NK-92 (cell line): ENCODE results near the gene PARP2.
"Not testable (repeated sequence)": the region's sequence is repeated elsewhere in the genome, so short reads cannot be mapped to it uniquely, and the experiment has no call there.

Source experiments
- DNase-seq: peaks from one replicate; lab custom pipeline; 2025; ENCODE audit not compliant: unreplicated experiment; lab: John Stamatoyannopoulos, UW

The PARP2 gene

DNA sequence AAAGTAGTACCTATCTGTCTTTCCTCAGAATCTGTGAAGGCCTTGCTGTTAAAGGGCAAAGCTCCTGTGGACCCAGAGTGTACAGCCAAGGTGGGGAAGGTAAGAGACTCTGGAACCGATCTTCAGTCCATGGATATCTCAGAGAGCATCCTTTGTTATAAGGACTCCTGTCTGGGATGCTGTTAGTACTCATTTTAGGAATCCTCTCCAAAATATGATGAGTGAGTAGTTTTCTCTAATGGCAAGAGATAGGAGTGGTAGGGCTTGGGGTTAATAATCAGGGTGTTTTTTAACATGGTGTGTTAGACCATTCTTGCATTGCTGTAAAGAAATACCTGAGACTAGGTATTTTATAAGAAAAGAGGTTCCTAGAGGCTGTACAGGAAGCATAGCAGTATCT, 1.9 kb downstream of the PARP2 start:
- DNase-seq, result no peak

DNA sequence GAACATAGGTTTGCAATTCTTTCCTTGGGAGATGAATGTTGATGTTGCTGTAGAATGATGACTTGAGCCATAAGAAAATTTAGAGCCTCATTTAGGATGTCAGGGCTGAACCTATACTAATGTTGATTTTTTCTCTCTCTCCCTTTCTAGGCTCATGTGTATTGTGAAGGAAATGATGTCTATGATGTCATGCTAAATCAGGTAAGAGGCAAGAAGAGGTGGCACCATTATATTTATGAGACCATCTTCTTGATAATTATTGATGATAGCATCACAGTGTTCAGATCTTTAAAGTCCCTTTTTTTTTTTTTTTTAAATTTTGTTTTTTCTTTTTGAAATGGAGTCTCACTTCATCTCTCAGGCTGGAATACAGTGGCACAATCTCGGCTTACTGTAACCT, 3.3 kb downstream of the PARP2 start:
- DNase-seq, result no peak

DNA sequence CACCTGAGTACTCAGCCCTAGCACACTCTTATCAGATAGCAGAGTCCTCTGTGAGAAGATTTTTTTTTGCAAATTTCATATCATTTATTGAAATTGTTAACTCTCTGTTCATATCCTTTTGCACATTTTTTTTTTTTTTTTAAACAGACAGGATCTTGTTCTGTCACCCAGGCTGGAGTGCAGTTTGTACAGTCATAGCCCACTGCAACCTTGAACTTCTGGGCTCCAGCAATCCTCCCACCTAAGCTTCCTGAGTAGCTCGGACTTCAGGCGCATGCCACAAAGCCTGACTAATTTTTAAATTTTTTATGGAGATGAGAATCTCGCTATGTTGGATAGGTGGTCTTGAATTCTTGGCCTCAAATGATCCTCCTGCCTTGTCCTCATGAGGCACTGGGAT, 4.3 kb downstream of the PARP2 start:
- DNase-seq, result no peak

DNA sequence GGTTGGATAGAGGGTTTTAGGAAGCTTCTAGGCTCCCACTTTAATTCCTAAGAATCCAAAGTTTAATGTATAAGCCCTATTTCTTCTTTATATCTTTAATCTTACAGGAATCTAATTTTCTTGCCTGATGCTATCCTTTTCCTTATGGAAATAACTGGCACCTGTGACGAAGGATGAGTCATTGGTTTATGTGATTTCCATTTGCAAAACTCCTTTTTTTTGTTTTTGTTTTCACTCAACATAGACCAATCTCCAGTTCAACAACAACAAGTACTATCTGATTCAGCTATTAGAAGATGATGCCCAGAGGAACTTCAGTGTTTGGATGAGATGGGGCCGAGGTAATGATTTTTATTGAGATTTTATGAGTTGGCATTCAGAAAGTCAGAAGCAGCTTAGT, 6.8 kb downstream of the PARP2 start:
- DNase-seq, result no peak

DNA sequence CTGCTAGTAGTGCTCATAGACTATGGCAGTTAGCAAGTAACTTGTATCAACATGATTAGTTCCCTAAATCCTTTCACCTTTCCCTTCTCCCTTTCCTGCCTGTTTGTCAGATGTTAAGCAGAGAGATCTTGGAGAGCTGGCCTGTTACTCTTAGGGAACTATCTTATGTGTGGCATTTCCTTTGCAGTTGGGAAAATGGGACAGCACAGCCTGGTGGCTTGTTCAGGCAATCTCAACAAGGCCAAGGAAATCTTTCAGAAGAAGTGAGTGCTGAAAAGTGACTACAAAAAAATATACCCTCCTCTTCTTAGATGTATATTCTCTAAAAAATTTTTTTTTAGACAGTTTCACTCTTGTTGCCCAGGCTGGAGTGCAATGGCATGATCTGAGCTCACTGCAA, 7.4 kb downstream of the PARP2 start:
- no peak for DNase-seq

DNA sequence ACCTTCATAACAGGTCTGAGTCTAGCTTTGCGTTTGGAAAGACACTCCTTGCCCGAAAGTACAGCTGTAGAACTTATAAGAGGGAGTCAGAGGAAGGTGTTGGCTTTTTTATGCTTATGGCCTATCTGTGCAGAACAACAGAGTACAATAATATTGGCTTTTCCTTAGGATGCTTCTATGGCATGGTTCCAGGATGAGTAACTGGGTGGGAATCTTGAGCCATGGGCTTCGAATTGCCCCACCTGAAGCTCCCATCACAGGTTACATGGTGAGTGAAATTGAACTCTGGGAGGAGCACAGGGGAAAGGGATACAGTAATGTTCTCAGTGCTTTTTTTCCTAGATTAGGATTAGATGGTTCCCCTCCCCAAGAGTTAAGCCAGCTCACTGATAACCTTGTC, 13.0 kb downstream of the PARP2 start:
- DNase-seq, result no peak

DNA sequence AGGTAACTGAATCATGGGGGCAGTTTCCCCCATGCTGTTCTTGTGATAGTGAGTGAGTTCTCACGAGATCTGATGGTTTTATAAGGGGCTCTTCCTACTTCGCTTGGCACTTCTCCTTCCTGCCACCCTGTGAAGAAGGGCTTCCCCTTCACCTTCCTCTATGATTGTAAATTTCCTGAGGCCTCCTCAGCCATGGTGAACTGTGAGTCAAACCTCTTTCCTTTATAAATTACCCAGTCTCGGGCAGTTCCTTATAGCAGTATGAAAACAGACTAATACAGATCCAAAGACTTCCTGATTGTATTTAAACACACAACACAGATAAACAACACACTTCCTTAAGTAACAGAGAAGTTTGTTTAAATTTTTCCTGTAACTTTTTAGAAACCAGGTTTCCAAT, 15.0 kb downstream of the PARP2 start:
- not testable (repeated sequence) for DNase-seq

DNA sequence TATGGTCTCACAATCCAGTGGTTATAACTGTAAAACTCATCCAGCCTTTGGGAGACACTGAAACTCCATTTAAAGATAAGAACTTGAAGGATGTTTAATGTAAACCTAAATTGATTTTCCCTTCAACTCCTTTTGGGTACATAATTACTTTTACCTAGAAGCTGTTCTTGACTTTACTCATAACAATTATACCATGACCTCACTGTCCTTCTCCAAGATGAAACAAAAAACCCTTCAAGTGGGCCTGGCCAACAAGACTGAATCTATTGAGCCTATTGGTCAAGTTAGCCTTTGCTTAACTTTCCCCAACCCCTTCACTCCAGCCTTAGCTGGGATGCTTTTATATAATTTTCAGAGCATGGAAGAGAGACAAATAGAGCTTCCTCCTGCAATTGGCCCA, 22.5 kb downstream of the PARP2 start:
- no peak for DNase-seq

DNA sequence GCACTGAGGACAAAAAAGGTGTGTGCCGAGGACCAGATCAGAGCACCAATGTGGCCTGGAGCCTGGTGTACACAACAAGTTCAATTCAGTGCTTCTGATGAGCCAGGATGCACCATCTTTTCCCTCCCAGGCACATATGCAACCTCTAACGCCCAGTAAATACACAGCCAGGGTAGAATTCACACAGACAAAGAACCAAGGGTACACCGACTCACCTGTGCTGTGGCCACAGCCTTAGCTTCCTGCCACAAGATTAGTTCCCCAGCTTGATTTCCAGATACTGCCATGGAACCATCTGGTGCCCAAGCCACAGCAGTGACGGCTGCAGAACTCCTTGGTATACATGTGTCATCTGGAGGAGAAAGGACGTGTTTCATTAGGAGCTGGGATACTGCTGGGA, 29.4 kb downstream of the PARP2 start:
- DNase-seq, result no peak

DNA sequence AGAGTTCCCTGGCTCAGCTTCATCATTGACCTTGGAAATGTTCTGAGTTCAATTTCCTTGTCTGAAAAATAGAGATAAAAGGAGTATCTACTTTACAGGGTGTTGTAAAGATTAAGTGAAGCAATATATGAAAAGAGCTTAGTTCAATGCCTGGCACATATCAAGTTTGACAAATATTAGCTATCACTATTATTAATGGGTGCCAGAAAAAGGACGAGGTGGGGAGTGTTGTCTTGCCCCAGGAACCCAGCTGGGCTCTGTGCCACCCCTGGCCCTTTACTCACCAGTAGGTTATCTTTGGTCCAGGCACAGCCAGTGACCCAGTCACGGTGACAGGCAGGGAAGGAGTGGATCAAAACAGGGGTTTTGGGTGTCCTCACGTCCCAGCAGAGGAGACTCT, 32.0 kb downstream of the PARP2 start:
- DNase-seq, result no peak

DNA sequence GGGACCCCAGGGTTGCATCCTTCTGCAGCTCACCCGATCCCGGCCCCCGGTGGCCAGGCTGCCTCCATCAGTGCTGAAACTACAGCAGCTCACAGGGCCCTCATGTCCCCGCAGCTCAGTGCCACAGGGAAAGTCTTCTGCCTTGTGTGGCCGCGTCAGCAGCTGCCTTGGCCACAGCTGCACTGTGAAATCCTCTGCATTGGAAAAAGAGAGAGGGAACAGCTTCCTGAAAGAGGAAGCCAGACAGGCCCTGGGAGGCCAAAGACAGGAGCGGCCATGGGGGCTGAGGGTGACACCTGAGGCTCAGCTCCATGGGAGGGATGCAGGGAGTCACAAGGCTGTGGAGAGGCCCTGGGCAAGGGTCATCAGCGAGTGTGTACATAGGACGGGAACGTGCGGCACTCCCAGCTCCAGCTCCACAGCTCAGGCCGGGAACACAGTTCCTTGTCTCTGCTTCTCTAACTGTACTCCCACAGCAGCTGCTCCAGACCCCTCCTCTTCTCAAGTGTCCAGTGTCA, 32.7 kb downstream of the PARP2 start:
- no peak for DNase-seq

DNA sequence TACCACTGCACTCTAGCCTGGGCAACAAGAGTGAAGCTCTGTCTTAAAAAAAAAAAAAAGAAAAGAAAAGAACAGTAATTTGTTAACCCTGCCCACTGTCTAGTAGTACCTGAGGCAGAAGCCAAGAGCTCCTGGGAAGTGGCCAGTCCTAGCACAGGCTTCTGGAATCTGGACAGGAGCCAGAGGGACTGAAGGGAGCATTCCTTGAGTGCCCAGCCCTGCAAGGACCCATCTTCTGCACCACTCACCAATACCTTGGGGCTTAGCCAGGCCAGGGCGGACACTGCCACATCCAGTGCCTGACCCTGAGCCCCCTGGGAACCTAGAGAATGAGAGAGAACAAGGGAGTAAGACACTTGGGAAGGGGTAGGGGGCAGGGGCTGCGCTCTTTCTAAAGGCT, 33.7 kb downstream of the PARP2 start:
- no peak for DNase-seq

DNA sequence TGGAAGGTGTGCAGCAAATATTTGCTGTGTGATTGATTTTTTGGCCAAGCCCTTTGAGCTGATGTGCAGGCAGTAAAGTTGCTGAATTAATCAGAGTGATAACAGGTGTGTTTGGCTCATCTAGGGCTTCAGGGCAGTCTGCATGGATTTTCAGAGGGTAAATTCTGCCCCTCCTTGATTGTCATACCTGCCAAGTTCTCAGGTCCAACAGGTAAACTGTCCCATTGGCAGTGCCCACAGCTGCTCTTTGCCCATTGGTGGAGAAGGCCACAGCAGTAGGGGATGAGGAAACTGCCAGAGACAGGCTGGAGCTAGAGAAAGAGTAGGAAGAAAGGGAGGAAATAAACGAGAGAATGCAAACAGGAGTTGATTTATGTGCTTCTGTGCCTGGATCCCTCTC, 36.3 kb downstream of the PARP2 start:
- DNase-seq, result no peak

DNA sequence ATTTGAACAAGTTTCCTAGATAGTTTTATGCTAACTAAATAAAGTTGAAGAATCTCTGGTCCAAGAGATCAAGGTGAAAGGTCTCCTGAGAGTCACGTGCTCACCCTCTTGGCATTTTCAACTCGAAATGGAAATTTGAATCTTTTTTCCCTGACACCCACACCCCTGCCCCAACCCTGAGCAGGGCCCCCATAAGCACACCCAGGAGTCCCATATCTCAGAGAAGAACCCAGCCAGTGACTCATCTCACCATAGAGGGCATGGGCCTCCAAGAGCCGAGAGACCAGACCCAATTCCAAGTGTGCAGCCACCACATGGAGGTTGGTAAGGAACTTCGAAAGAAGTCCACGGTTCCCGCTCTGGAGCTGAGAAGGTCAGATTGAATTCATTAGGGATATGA, 37.2 kb downstream of the PARP2 start:
- DNase-seq, result no peak

DNA sequence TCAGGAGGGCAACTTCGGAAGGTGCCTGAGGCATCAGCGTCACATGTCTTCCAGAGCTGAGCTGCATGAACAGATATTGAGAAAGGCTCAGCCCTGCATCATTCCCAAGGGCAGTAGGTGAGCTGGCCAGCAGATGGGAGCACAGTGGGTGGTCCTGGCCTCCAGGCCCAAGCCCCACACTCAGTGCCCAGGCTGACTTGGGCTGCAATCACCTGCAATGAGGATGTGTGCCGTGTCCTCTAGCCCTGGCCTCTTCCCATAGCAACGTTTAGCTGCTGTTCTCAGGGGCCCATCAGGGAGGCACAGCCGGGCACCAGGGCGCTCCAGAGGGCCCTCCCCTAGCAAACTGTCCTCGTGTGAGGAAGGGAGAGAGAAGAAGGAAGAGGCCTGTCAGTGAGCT, 37.9 kb downstream of the PARP2 start:
- DNase-seq, result no peak

DNA sequence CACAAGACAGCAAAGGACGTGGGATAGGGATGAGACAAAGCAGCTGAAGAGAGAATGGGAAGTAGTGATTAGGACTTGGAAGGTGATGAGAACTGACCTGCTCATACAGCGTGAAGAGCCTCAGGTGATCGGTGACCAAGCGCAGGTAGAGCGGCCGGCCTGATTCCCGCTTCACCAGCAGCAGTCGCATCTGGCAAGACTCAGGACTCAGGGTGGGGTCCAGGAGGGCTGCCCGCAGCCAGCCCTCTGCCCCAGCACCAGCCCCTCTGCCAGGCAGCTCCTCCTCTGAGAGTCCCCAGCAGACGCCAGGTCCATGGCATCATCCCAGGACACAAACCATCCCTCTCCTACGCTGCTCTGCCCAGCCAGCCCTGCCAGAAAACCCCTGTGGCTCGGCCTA, 39.1 kb downstream of the PARP2 start:
- no peak for DNase-seq

DNA sequence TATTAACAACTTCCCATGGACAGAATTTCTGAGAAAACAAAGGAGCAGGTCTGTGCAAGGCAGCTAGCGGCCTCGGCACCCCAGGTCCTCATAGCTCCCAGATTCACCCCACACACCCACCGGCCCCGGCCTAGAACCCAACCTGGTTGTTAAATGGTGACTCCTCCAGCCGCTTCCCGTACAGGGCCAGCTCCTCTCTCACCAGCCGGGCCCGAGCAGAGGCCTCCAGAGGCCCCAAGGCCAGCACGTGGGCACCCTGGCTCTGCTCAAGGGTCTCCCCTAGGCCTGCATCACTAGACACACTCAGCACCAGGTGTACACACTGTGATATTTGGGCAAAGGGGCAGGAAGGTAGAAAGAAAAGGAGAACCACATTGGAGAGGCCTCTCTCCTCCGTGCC, 39.6 kb downstream of the PARP2 start:
- DNase-seq, result no peak

DNA sequence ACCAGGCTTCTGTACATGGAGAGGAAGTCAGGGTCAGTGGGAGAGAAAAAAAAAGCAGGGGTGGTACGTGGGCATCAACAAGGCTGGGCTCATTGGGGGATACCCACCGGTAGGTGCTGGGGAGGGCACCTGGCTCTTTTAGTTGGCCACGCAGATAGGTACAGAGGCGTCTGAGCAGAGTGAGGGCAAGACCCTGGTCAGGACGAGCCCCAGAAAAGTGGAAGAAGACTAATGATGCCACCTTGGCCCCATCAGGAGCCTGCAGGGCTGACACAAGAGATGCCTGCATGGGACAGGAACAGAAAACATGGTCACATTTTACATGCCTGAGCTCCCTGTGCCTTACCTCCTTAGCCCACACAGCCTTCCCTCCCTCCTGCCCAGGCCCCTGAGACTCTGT, 40.2 kb downstream of the PARP2 start:
- no peak for DNase-seq

DNA sequence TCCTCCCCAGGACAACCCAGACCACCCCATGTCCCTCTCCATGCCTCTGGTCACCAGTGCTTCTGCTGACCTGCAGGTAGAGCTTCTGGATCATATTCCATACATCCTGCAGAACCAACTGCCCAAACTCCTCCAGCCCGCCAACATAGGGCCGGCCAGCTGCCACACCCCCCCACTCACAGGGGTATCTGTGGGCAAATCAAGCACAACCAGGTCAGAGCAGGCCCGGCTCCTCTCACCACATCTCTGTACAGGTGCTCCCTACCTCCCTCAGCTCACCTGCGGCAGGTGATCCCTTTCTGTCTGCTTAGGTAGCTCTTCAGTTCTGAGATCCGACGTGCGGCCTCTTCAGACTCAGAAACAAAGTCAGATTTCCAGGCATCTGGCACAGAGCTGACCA, 40.9 kb downstream of the PARP2 start:
- no peak for DNase-seq

DNA sequence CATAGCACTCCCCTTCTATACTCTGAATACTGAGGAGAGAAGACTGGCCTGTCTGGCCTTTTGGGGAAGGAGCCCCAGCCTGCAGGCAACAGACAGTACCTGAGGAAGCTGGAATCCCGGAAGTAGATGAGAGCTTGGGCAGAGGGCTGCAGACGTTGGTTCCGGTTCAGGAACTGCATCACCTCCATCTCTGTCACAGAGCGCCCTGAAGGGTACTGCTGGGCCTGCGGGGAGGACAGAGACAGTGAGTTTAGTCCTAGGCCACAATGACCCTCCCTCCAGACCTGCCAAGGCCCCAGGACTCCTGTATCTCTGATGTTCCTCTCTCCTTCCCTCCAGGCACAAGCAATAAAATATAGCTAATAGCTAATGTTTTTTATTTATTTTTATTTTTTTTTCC, 41.5 kb downstream of the PARP2 start:
- DNase-seq, result no peak

DNA sequence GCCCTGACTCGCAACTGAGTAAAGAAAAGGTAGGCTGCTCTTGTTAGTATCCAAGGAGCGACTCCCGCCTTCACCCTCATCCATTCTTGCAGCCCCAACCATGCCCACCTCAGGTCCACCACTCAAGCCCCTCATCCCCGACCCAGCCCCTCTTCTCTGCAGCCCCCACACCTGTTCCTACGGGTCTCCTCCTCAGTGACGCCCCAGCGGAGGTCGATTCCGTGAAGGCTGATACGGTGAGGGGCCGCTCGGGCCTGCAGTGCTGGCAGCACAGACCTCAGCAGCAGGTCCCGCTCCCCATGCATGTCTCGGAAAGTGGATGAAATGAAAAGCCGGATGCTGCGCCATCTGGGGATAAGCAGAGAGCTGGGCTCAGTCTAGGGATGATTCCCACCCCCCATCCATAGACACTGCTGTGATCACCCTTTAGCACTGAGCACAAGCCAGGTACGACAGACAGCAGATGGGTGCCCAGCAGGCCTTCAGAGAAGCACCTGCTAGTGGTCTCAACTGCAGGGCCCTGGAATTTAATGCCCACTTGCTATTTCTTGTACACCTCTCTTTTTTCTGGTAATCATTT, 42.9 kb downstream of the PARP2 start:
- DNase-seq, result no peak

DNA sequence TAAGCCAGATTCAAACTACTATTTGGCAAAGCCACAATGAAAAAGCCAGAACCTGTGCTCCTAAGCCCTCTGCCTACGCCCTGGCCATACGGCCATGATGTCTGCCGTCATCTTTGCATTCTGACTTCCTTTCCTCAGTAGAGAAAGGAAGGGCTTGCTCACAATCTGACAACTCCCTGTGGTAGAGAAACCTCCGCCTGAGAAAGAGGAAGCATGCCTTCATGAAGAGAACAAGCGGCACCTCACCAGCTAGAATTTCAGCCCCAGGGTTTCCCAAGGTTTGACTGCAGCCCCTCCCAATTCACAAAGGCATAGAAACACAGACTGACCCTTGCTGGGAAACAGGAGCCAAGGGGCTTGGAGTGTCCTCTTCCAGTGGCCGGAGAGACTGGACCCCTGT, 44.1 kb downstream of the PARP2 start:
- no peak for DNase-seq

DNA sequence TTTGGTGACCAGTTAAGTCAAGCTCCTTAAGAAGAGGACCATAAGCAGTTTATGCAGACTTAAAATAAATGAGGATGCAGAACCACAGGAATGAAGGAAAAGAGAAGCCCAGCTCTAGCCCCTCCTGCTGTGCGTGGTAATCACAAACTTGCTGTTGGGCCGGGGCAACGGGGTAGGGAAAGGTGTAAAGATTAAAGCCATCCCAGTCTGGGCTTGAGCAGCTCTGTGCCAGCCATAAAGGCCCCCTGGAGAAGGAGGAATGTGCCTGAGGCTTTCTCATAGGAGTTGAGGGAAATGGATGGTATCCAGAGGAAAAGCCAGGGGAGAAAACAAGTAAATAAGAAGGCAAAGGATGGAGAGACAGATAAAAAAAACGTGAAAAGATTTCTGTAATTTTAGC, 44.7 kb downstream of the PARP2 start:
- DNase-seq, result no peak

DNA sequence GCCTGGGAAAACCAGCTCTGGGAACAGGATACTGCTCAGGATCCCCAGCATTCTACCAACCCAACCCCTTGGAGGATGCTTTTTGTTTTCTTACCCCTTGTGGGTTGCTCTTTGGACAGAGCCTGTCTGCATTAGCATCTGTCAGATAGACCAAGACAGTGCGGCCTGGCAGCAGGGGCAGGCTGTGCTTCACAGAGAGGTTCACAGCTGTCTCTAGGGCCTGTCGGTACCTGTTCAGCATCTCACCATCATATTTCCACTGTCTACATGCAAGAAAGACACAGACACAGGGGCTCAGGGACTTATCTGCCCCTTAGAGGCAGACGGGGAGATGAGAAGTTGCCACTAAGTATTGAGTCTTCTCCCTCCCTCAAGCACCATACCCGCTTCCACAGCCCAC, 48.1 kb downstream of the PARP2 start:
- no peak for DNase-seq
